GM21737 (cell line): ENCODE measurements around the gene MCRIP2.

Experiments used
- ATAC-seq: cut with Tn5 transposase; IDR thresholded peaks from one replicate; pipeline ENCODE4 v1.9.1; 2021; ENCODE audit warnings: mild to moderate bottlenecking, moderate library complexity; ENCODE audit not compliant: unreplicated experiment

The MCRIP2 gene

DNA sequence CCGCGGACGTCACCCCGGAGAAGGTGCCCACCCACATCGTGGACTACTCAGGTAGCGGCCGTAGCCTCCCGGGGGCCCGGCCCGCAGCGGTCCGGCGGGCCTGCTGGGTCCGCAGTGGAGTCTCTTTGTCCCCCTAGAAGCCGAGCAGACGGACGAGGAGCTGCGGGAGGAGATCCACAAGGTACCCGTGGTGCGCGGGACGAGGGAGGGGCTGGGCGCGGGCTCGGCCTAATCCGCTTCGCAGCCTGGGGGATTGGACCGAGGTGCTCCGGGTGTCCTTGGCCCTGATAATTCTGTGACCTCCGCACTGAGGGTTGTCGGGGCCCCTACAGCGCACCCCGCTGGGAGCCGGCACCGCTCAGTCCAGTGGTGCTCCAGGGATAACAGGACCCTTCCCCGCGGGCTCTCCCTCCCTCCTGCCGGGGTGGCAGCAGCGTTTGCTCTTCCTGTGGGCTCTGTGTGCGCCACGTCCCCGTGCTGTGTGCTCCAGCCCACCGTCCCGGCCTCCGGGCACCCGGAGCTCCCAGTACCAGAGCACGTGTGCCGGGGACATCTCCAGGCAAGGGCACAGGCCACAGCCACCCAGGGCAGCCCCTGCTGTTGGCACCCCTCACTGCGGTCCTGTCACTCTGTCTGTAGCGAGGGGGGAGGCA is 27.0 kb downstream of the MCRIP2 start:
- ATAC-seq, result no peak

DNA sequence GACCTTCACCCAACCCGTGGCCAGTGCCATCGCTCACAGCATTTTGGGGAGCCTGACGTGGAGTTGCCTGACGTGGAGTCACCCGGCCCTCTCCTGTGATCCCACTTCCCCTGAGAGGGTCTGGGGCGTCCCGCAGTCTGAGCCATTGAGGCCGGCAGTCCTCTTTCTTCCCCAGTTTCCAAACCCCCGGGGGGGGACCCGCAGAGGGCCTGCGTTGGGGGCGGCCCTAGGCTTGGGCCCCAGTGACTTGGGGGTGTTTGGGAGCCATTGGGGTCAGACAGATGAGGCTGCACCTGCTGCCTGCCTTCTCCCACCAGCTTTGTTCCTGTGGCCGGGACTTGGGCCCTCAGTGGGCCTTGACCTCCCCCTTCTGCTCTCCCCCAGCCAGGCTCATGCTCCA is 28.0 kb downstream of the MCRIP2 start:
- no peak for ATAC-seq

DNA sequence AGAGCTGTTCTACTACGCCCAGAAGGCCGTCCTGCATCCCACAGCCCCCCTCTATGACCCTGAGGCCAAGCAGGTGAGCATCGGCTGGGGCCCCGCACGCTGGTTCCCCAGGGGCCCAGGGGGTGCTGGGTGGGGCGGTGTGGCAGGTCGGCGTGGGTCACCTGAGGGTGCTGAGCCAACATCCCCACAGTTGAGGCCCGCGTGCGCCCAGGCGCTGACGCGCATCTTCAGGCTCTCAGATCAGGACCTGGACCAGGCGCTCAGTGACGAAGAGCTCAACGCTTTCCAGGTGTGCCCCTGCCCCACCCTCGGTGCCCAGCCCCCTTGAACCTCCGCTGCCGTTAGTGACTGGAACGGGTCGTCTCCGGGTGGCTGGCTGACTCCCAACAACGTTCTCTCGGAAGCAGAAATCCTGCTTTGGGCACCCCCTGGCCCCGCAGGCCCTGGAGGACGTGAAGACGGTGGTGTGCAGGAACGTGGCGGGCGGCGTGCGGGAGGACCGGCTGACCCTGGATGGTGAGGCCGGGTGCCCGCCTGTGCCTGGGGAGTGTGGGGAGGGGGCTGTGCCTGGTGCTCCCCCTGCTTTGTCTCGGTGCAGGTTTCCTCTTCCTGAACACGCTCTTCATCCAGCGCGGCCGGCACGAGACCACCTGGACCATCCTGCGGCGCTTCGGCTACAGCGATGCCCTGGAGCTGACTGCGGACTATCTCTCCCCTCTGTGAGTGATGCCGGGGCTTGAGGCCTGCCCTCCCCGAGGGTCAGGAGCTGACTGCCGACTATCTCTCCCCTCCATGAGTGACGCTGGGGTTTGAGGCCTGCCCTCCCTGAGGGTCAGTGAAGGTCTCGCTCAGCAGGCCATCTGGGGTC is 29.1 kb downstream of the MCRIP2 start:
- ATAC-seq, result no peak

DNA sequence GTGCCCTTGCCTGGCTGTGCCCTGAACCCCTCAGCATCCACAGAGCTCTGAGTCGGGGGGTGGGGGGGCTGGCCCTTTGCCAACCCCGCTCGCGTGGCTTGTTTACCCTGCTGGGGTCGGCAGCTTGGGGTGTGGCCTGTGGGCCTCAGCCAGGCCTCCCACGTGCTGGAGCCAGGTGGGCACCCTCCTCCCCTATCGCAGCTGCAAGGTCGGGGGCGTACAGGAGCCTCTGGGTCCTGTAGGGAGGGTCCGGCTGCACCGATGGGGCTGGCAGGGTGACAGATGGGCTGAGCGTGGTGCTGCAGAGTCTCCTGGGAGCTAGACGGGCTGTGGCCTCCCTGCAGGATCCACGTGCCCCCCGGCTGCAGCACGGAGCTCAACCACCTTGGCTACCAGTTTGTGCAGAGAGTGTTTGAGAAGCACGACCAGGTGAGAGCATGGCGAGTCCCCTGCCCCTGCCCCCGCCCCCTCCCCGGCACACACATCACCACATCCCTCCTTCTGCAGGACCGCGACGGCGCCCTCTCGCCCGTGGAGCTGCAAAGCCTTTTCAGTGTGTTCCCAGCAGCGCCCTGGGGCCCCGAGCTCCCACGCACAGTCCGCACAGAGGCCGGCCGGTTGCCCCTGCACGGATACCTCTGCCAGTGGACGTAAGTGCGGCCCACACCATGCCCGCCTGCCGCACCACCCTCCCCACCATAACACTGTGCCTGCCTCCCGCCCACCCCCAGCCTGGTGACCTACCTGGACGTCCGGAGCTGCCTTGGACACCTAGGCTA is 29.9 kb downstream of the MCRIP2 start:
- ATAC-seq, result no peak

DNA sequence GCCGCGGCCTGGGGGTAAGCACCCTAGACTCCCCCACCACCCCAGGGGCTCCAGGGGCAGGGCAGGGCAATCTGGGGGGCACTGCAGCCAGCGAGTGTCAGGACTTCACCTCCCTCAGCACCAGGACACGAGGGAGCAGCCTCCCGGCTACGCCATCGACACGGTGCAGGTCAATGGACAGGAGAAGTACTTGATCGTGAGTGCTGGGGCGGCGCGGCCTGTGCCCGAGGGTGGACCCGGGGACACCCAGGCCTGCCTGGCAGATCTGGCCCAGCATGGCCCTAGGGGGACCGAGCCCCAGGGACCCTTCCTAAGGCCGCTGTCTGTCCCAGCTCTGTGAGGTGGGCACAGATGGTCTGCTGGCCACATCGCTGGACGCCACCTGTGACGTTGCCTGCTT is 30.7 kb downstream of the MCRIP2 start:
- ATAC-seq, result no peak

DNA sequence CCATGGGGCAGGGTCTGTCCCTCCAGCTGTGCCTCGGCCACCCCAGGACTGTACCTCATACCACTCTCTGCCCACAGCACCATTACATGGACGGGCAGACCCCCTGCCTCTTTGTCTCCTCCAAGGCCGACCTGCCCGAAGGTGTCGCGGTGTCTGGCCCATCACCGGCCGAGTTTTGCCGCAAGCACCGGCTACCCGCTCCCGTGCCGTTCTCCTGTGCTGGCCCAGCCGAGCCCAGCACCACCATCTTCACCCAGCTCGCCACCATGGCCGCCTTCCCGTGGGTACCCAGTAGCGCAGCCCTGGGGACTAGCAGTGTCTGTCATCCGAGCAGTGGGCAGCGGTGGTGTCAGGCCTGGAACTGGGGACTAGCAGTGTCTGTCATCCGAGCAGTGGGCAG is 31.2 kb downstream of the MCRIP2 start:
- ATAC-seq, result no peak

DNA sequence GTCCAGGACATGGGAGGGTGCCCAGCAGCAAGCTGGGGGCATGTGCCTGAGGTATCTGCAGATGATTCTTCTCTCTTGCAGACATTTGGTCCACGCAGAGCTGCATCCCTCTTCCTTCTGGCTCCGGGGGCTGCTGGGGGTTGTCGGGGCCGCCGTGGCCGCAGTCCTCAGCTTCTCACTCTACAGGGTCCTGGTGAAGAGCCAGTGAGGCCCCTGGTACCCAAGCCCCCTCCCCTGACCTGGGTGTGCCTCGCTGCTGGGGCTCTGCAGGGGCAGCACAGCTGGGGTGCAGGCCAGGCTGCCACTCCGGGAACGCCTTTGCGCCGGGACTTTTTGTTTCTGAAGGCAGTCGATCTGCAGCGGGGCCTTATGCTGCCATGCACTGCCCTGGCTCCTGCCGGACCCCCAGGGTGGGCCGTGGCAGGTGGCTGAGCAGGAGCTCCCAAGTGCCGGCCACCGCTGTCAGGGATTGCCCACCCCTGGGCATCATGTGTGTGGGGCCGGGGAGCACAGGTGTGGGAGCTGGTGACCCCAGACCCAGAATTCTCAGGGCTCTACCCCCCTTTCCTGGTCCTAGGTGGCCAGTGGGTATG is 31.9 kb downstream of the MCRIP2 start:
- ATAC-seq, result no peak

DNA sequence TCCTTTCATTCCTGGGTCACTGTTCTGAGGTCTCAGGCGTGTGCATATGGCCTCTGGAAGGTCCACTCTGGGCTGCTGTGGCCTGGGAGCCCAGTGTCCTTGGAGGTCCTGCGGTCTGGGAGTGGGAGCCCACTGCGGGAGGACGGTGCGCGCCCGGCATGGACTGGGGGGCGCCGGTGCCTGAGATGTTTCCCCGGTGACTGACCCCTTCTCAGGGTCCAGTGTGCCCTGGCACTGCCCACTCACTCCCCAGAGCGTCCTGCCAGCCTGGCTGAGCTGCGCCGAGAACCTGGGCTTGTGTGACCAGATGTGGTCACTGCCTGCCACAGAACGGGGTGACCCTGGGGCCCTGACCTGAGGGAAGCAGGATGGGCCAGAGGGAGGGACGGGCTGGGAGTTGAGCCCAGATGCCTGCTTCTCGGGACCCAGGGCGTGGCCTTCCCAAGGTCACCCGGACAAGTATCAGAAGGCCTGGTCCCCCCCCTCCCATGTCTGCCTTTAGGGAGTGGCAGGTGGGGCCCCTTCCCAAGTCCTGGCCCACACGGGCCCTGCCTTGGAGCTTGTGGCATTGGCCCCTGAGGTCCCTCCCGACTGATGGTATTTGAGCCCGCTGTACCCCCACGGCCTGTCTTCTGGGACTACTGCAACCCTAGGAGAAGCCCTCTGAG is 32.7 kb downstream of the MCRIP2 start:
- no peak for ATAC-seq

DNA sequence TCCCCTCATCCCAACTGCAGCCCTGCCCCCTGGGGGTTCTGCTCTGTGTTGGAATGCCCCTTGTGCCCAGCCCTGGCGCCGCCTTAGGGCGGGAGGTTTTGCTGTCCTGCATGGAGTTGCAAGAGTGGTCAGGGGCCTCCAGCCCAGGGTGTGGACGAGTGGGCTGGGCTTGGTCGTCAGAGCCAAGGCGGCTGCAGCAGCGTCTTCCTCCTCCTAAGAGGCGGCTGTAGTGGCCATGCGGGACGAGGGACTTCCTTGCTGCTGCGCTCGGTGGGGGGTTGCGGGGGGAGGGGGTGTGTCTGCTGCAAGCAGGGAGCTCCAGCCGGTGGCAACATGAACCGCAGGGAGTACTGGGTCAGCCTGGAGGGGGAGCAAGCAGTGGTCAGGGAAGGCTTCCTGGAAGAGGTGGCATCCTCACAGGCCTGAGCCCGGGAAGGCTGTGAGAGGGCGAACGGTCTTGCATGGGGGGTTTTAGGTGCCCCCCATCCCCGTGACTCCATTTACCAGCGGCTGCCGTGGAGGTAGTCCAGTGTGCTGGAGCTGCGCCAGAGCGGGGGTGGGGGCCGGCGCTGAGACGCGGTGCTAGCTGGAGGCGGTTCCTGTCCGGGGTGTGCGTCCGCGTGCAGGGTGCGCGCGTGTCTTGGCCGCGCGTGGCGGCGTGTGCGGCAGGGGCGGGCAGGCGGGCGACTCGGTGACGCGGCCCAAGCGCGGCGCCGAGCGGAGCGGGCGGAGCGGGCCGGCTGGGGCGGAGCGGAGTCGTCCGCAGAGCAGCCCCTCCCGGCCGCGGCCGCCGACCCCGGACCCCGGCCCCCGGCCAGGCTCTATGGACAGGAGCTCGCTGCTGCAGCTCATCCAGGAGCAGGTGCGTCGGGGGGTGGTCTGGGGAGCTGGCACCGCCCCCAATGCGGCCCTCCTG is 33.6 kb downstream of the MCRIP2 start, which contains the start of gene RHBDL1:
RHBDL1 (plus strand) TSS at position 704 of the 916 bp plus-strand sequence; CDS start at position 824, 120 bp downstream.
- ATAC-seq, result no peak

DNA sequence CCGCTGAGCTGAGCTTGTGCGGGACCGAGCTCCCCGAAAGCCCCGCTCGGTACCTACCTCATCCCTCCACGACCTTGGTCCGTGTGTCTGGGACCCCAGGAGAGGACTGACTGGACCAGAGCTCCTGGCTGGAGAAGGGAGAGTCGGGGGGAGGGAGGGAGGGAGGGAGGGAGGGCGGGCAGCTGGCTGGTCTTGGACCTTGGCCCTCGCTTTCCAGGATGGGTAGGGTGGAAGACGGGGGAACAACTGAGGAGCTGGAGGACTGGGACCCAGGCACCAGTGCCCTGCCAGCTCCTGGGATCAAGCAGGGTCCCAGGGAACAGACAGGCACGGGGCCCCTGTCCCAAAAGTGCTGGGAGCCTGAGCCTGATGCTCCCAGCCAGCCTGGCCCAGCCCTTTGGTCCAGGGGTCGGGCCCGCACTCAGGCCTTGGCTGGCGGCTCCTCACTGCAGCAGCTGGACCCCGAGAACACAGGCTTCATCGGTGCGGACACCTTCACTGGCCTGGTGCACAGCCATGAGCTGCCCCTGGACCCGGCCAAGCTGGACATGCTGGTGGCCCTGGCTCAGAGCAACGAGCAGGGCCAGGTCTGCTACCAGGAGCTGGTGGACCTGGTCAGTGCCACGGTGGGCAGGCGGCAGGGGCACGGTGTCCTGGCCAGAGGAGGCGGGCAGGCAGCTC is 34.4 kb downstream of the MCRIP2 start:
- ATAC-seq, result no peak

DNA sequence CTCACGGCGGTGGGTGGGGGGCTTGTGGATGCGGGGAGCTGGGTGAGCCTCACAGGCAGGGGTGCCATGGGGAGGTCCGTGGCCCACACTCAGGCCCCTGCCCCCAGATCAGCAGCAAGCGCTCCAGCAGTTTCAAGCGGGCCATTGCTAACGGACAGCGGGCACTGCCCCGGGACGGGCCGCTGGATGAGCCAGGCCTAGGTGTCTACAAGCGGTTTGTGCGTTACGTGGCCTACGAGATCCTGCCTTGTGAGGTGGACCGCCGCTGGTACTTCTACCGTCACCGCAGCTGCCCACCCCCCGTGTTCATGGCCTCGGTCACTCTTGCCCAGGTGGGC is 34.9 kb downstream of the MCRIP2 start:
- no peak for ATAC-seq

DNA sequence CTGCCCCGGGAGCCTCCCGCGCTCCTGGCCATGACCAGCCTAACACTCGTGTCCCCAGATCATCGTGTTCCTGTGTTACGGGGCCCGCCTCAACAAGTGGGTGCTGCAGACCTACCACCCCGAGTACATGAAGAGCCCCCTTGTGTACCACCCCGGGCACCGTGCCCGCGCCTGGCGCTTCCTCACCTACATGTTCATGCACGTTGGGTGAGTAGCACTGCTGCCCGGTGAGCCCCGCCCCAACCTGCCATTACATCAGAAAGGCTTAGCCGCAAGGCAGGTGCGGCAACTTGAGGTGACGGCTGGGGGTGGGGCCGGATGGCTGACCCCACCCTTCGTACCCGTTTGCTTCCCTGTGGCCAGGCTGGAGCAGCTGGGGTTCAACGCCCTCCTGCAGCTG is 35.3 kb downstream of the MCRIP2 start:
- ATAC-seq, result no peak

DNA sequence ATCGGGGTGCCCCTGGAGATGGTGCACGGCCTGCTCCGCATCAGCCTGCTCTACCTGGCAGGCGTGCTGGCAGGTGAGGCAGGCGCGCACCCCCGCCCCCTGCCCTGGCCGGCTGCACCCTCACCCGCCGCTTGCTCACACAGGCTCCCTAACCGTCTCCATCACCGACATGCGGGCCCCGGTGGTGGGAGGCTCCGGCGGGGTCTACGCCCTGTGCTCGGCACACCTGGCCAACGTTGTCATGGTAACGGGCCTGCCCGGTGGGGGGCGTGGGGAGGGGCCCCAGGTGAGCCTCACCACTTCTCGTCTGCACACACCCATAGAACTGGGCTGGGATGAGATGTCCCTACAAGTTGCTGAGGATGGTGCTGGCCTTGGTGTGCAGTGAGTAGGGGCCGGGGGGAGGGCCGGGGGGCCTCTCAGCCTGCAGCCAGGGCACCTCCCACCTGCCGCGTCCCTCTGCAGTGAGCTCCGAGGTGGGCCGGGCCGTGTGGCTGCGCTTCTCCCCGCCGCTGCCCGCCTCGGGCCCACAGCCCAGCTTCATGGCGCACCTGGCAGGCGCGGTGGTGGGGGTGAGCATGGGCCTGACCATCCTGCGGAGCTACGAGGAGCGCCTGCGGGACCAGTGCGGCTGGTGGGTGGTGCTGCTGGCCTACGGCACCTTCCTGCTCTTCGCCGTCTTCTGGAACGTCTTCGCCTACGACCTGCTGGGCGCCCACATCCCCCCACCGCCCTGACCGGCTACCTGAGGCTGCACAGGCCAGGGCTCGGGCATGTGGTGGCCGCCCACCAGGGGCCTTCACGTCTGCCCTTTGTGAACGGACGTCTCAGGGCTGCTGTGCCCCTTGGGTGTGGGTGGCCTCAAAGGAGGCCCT is 35.9 kb downstream of the MCRIP2 start:
- ATAC-seq, result no peak

DNA sequence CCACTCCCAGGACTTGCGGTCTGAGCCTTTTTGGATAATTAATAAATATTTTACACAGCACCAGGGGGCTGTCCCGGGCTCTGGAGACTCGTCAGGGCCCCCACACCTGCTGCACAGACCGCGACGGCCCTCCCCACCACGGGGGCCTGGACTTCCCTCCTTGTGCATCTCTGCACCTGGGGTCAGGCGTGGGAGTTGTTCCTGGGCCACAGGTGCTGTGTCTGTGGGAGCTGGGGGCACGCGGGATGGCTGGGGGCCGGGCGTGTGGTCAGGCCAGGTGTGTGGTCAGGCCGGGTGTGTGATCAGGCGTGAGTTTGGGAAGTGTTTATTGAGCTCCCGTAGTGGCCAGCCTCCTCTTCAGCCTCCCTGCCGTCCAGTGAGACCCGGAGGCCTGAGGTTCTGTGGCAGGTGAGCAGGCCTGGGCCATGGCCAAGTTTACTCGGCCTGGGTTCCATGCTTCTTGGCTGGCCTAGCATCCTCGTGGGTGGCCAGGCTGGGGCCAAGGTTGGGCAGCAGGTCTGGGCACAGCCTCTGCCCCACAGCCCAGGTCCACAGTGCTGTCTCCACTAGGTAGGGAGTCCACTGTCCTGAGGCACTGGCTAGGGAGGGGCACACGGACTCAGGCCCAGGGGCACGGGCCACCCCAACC is 36.7 kb downstream of the MCRIP2 start:
- ATAC-seq, result no peak

DNA sequence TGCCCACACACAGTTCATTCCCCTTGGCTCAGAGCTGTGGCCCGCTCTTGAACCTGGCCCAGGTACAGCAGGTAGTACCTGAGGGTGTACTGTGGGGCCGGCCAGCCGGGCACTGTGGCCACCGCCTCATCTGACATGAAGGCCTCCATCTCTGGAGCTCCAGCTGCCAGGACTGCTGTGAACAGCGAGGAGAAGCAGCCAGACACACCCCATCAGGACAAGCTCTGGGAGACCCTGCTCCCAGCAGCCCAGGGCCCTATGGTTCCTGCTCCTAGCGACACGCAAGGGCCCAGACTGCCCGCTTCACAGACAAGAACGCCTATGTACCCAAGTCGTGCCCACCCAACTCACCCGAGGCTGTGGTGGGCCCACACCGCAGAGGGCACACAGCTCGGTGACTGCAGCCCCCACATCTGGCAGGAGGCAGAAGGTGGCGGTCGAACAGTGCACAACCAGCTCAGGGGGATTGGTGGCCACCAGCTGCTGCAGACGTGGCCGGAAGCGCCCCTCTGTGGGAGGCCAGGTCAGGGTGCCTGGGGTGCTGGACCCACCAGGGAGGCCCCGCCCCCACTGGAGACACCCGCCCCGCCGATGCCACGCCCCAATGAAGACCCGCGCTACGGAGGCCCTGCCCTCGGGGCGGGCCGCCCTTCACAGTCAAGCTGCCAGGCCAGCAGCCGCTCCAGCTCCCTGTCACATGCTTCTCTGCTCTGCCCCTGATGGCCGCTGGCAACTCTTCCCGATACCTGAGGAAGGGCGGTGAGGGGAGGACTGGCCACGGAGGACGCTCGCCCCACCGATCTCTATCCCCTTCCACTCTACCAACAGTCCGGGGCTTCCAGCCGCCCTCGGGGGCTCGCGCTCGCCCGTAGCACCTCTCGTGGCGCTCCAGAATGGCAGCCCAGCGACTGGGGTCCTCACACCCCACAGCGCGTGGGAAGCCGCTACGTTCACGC is 37.5 kb downstream of the MCRIP2 start:
- ATAC-seq, result no peak

DNA sequence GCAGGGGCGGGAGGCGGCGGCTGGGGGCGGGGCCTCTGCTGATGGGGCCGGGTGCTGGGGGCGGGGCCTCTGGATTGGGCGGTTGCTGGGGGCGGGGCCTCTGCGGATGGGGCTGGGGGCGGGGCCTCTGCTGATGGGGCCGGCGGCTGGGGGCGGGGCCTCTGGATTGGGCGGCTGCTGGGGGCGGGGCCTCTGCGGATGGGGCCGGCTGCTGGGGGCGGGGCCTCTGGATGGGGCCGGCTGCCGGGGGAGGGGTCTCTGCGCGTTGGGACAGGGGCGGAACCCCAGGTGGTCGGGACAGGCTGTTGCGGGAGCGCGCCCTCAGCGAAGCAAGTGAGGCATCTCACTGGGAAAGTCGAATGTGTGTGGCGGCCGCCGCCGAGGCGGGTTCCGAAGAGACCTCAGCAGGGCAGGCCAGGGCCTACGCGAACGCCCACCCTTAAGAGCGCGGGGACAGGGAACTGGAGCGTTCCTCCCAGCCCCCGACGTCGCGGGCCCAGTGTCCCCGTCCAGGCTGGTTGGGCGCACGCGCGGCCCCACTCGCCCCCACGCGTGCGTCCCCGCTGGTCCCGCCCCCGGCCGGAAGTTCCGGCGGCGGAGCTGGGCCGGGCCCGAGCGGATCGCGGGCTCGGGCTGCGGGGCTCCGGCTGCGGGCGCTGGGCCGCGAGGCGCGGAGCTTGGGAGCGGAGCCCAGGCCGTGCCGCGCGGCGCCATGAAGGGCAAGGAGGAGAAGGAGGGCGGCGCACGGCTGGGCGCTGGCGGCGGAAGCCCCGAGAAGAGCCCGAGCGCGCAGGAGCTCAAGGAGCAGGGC is 38.4 kb downstream of the MCRIP2 start, which contains the start of gene STUB1:
STUB1 (plus strand) TSS at position 597 of the 811 bp plus-strand sequence; CDS start at position 713, 116 bp downstream.
- ATAC-seq, result peak; percentile 31
